Measurements from ENCODE around the gene REG4.

The REG4 gene

GRCh38 chr1:119784191-119784781 lies 27.0 kb downstream of the REG4 start:
- H3K9me2 ChIP-seq (replicated peaks; ENCODE audit: low read depth, low read length), result no peaks in the 10 kb centered on the region
- H3K9me3 ChIP-seq (ENCODE audit: insufficient read depth, low read depth, low read length), result no peaks in the 10 kb centered on the region
- no peak overlapping the region for H3K4me3 ChIP-seq (ENCODE audit: low read length, poor library complexity, severe bottlenecking)
- H3K36me3 ChIP-seq (ENCODE audit: insufficient read depth, low read length), result no peaks in the 10 kb centered on the region
- no peaks in the 10 kb centered on the region for H4K20me1 ChIP-seq (ENCODE audit: insufficient read depth, low read length, poor library complexity, severe bottlenecking)
- H3F3A ChIP-seq (ENCODE audit: low read depth), result no peaks in the 10 kb centered on the region
- H3K4me1 ChIP-seq (ENCODE audit: insufficient read depth, low read length, poor library complexity, severe bottlenecking), result no peaks in the 10 kb centered on the region
- no peaks in the 10 kb centered on the region for H3K27me3 ChIP-seq (ENCODE audit: insufficient read depth, low read length, poor library complexity, severe bottlenecking)
- TF ChIP-seq EZH2phosphoT487 (IDR thresholded peaks at IDR 0.05; ENCODE audit: borderline replicate concordance) (no peak), CTCF (conservative IDR thresholded peaks at IDR 0.05; ENCODE audit: low read length) (no peak)
- H2AFZ ChIP-seq (ENCODE audit: low read length), result no peak overlapping the region
- H3K79me2 ChIP-seq (ENCODE audit: insufficient read depth, low read length), result no peaks in the 10 kb centered on the region
- H3K9ac ChIP-seq (ENCODE audit: low read depth, low read length, poor library complexity, severe bottlenecking), result no peak overlapping the region
- H3K4me2 ChIP-seq (ENCODE audit: low read depth, low read length, poor library complexity, severe bottlenecking), result no peak overlapping the region

- no peaks in the 10 kb centered on the region for H3K9me3 ChIP-seq (ENCODE audit: insufficient read depth, low read depth, low read length)
- no peaks in the 10 kb centered on the region for H3K4me1 ChIP-seq (ENCODE audit: insufficient read depth, low read length, poor library complexity, severe bottlenecking)
- no peaks in the 10 kb centered on the region for H3F3A ChIP-seq (ENCODE audit: low read depth)
- H3K9me2 ChIP-seq (replicated peaks; ENCODE audit: low read depth, low read length), result no peaks in the 10 kb centered on the region
- H2AFZ ChIP-seq (ENCODE audit: low read length), result no peak overlapping the region
- no peaks in the 10 kb centered on the region for H3K27me3 ChIP-seq (ENCODE audit: insufficient read depth, low read length, poor library complexity, severe bottlenecking)
- no peaks in the 10 kb centered on the region for H4K20me1 ChIP-seq (ENCODE audit: insufficient read depth, low read length, poor library complexity, severe bottlenecking)
- no peak overlapping the region for H3K4me3 ChIP-seq (ENCODE audit: low read length, poor library complexity, severe bottlenecking)
- H3K36me3 ChIP-seq (ENCODE audit: insufficient read depth, low read length), result no peaks in the 10 kb centered on the region
- TF ChIP-seq CTCF (conservative IDR thresholded peaks at IDR 0.05; ENCODE audit: low read length) (no peak), EZH2phosphoT487 (IDR thresholded peaks at IDR 0.05; ENCODE audit: borderline replicate concordance) (no peak)
- H3K79me2 ChIP-seq (ENCODE audit: insufficient read depth, low read length), result no peaks in the 10 kb centered on the region
- no peak overlapping the region for H3K4me2 ChIP-seq (ENCODE audit: low read depth, low read length, poor library complexity, severe bottlenecking)
- H3K9ac ChIP-seq (ENCODE audit: low read depth, low read length, poor library complexity, severe bottlenecking), result no peak overlapping the region
Measured at GRCh38 chr1:119783354-119784185, 27.7 kb downstream of the REG4 start.

- Histone ChIP-seq H3K79me2 (ENCODE audit: insufficient read depth, low read length) (no peaks in the 10 kb centered on the region), H3K4me1 (ENCODE audit: insufficient read depth, low read length, poor library complexity, severe bottlenecking) (no peaks in the 10 kb centered on the region), H3K27me3 (ENCODE audit: insufficient read depth, low read length, poor library complexity, severe bottlenecking) (no peaks in the 10 kb centered on the region), H3F3A (ENCODE audit: low read depth) (no peaks in the 10 kb centered on the region), H3K4me2 (ENCODE audit: low read depth, low read length, poor library complexity, severe bottlenecking) (no peak overlapping the region), H3K9ac (ENCODE audit: low read depth, low read length, poor library complexity, severe bottlenecking) (no peak overlapping the region), H3K9me3 (ENCODE audit: insufficient read depth, low read depth, low read length) (no peaks in the 10 kb centered on the region), H3K36me3 (ENCODE audit: insufficient read depth, low read length) (no peaks in the 10 kb centered on the region), H2AFZ (ENCODE audit: low read length) (no peak overlapping the region), H3K4me3 (ENCODE audit: low read length, poor library complexity, severe bottlenecking) (no peak overlapping the region), H3K9me2 (replicated peaks; ENCODE audit: low read depth, low read length) (no peaks in the 10 kb centered on the region), H4K20me1 (ENCODE audit: insufficient read depth, low read length, poor library complexity, severe bottlenecking) (no peaks in the 10 kb centered on the region)
- TF ChIP-seq CTCF (conservative IDR thresholded peaks at IDR 0.05; ENCODE audit: low read length) (no peak), EZH2phosphoT487 (IDR thresholded peaks at IDR 0.05; ENCODE audit: borderline replicate concordance) (no peak)
Measured at GRCh38 chr1:119782631-119783325, 28.5 kb downstream of the REG4 start.
